CD4-positive, alpha-beta T cell treated with Interleukin-15 for 1 hour (primary cell): Measurements from ENCODE around the gene DLG4.
"Not testable (repeated sequence)": the region's sequence is repeated elsewhere in the genome, so short reads cannot be mapped to it uniquely, and the experiment has no call there.

ENCODE experiments used
- DNase-seq: peaks from one replicate; pipeline ENCODE4 v3.0.0-alpha.2; 2020

DLG4 gene

DNA sequence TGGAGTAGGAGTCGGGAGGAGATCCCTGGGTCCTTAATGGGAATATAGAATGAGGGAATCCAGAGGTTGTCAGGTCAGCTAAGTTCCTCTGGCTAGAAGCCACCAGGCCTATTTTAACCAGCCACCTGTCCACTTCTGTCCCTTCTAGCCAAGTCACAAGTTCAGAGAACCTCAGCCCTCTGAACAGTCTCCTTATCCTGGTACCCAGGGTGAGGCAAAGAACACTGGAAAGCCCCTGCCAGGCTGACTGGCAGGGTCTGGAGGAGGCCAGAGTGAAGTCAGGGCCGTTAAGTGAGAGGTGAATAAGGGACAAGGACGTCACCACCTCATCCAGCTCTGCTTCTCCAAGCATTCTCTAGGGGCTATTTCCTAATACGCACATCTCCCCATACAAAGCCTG is 29.2 kb upstream of the DLG4 start:
- no peak for DNase-seq

- DNase-seq, result no peak
Measured at GRCh38 chr17:7246779-7247178, 27.1 kb upstream of the DLG4 start.

DNA sequence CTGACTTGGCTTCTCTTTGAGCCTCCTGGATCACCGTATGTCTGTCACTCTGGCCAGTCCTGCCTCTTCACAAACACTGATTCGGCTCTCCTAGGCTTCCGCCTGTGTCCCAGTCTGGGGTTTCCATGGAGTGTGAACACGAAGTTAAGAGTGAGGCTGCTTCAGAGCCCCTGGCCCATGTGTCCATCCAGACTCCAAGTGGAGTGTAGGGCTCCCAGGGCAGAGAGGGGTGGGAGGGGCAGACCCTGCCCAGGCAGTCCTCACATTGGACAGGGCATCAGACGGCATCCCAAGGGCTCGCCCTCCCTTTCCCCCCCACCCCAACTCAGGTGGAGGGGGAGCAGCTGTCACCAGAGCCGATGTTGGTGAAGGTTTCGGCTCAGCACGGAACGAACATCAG is 24.2 kb upstream of the DLG4 start:
- DNase-seq, result not testable (repeated sequence)

GRCh38 chr17:7243453-7243729 is 23.8 kb upstream of the DLG4 start:
- no peak for DNase-seq

GRCh38 chr17:7242717-7243452 is 23.2 kb upstream of the DLG4 start:
- DNase-seq, result peak; percentile 93

- DNase-seq, result peak; percentile 90
Measured at GRCh38 chr17:7241783-7242716, 22.4 kb upstream of the DLG4 start, which contains the start of gene GABARAP. TSS of gene GABARAP (minus strand) at chr17:7242449. CDS start at chr17:7242330, 119 bp downstream.

GRCh38 chr17:7241090-7241733 is 21.6 kb upstream of the DLG4 start:
- no peak for DNase-seq

DNA sequence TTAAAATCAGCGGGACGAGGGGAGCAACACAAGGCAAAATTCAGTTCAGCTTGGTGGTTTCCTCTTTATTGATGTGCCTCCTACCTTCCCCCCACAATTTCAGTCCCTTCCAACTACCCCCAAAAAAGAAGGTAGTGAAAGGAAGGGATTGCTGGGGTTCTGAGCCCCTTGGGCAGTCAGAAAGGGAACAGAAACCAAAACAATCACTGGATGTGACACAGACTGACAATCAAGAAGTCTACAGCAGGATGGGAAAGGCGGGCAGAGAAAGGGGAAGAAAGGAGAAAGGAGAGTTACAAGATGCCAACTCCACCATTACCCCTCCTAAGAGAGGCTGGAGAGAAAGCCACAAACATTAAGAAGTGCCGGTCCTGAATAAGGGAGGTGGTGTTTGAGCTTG is 20.7 kb upstream of the DLG4 start:
- DNase-seq, result no peak

GRCh38 chr17:7239091-7240027 is 19.7 kb upstream of the DLG4 start, which contains the start of gene PHF23:
TSS of gene PHF23 (minus strand) at chr17:7239457. CDS start at chr17:7239279, 178 bp downstream.
- DNase-seq, result peak; percentile 100

- DNase-seq, result peak; percentile 64
Measured at GRCh38 chr17:7238420-7239090, 18.9 kb upstream of the DLG4 start.

DNA sequence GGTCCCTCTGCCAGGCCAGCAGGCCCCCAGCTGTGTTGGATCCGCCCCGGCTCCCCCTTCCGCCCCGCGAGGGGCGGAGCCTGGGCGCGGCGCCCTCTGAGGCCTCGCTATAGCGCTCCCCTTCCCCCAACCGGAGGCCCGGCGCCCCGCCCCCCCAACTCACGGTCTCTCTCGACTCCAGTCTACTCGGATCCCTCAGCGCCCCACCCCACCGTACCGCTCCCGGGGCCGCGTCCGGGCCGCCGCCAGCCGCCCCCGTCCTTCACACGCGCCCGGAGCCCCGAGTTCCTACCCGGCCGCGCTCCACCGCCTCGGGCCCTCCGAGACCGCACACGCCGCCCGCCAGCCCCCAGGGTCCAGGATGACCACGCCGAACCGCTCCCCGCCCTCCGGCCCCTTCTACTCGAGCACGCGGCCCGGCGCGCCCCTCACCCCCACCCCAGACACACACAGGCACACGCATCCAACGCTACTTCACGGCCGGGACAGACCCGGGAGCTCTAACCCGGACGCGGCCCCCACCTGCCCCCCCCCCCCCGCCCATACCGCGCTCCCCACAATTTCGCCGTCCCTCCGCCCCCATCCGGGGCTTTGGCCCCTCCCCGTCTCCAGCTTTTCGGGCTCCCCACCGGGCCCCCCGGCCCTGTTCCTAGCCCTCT is 18.3 kb upstream of the DLG4 start:
- DNase-seq, result peak; percentile 88

DNA sequence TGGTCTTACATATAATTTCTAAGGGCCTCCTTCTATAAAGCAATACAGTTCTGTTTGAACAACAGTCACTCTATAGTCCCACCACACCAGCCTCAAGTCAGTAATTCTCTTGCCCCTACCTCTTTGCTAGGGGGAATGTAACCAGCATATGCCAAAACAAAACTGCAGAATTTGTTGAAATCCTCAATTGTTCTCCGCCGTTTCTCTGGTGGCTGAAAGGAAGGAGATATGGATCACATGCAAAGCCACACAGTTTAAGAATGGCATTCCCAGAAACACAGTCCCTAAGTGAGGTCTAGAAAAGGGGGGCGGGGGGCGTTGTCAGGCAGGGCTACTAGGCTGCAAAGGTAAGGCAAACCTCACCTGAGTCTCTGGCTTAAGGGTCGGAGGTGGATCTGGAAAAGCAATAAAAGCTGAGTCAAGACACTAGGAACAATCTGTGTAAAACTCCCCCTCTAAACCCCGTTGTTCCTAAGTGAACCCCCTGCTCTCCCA is 17.7 kb upstream of the DLG4 start:
- DNase-seq, result no peak

DNA sequence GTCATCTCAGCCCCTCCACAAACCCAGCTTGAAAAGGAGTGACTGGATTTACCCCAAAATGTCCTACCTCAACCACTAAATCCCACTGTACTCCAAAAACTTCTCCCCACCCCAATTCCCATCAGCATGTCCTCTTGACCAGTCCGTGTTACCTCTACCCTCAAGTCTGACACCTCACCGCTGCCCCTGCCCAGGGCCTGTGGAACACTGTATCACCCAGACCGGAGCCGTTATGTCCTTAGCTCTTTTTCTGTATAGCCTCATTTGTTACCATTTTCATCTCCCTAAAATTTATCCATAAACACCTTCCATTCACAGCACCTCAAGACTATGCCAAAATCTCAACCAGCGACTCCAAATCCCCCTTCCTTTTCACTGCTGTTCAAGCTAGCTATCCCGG is 17.2 kb upstream of the DLG4 start:
- DNase-seq, result no peak

GRCh38 chr17:7235693-7236665 is 16.3 kb upstream of the DLG4 start:
- no peak for DNase-seq

- peak; percentile 95 for DNase-seq
Measured at GRCh38 chr17:7234083-7234951, 14.7 kb upstream of the DLG4 start, which contains the start of gene DVL2. TSS of gene DVL2 (minus strand) at chr17:7234517. CDS start at chr17:7234262, 255 bp downstream.

DNA sequence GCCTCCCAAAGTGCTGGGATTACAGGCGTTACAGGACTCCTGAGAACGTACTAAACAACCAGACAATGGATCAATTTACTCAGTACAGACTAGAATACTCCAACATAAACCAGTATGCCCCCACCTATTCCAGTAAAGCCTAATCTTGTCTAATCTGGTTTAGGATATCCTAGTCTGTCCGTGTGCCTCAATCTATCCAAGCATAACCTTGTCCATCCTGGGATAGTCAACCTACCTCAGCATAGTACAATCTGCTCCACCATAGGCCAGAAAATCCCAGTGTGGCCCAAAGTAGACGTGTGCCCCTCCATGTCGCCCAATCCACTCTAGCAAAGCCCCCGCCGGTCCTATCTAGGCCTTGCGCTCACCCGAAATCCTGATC is 14.1 kb upstream of the DLG4 start:
- no peak for DNase-seq

GRCh38 chr17:7232114-7232513 is 12.5 kb upstream of the DLG4 start:
- no peak for DNase-seq

- DNase-seq, result no peak
Measured at GRCh38 chr17:7229504-7229903, 9.9 kb upstream of the DLG4 start.

GRCh38 chr17:7228920-7229319 is 9.3 kb upstream of the DLG4 start:
- DNase-seq, result no peak
